PC-3 (cell line): ENCODE results near the gene PAIP2. TPM values are rescaled to one million over a fixed set of nuclear protein-coding genes. Genes with fewer than 3 reads are reported as not detected.

Experiments
- ATAC-seq: fragments of 200-7000 bp; cut with Tn5 transposase; 2 replicates; pipeline ENCODE4 v1.9.1; 2020; ENCODE audit warnings: mild to moderate bottlenecking, moderate library complexity
- BruUV-seq: library from RNA; stranded (reverse); fragments of 400-500 nt; replicated peaks from 2 replicates; lab custom pipeline; 2021; lab: Mats Ljungman, UMichigan
- CTCF ChIA-PET: fragments of 300-600 bp; sonication (Branson Sonifier 250); formaldehyde crosslinking; loops from one replicate; lab custom pipeline; 2022; ENCODE audit warnings: antibody characterized with exemption; lab: Charles Lee
- POLR2A ChIA-PET: fragments of 300-600 bp; sonication (Branson Sonifier 250); formaldehyde crosslinking; loops from one replicate; lab custom pipeline; 2022; ENCODE audit warnings: antibody characterized with exemption; ENCODE audit not compliant: unreplicated experiment; lab: Charles Lee
- DNase-seq: peaks from one replicate; pipeline ENCODE4 v3.0.0-alpha.2; 2015
- H2AFZ ChIP-seq: fragments of 300-600 bp; sonication (generic); 2 replicates; pipeline ENCODE4 v1.6.0; 2016; ENCODE audit warnings: antibody characterized with exemption, low read length
- H3F3A ChIP-seq: fragments of 300-600 bp; sonication (generic); one replicate; pipeline ENCODE4 v1.6.0; 2017; ENCODE audit warnings: antibody characterized with exemption, low read length, control low read depth, mild to moderate bottlenecking; ENCODE audit not compliant: unreplicated experiment
- H3K27ac ChIP-seq: fragments of 300-600 bp; sonication (generic); 2 replicates; pipeline ENCODE4 v1.5.1; 2016; ENCODE audit warnings: mild to moderate bottlenecking, low read length
- H3K27me3 ChIP-seq: fragments of 300-600 bp; sonication (generic); 2 replicates; pipeline ENCODE4 v1.6.1; 2016; ENCODE audit warnings: low read length, mixed read lengths
- H3K36me3 ChIP-seq: fragments of 300-600 bp; sonication (generic); 2 replicates; pipeline ENCODE4 v1.6.1; 2016; ENCODE audit warnings: low read depth, mixed run types, low read length, mixed read lengths
- H3K4me1 ChIP-seq: fragments of 300-600 bp; sonication (generic); 2 replicates; pipeline ENCODE4 v1.5.1; 2016; ENCODE audit warnings: low read length; ENCODE audit not compliant: insufficient read depth
- H3K4me2 ChIP-seq: fragments of 300-600 bp; sonication (generic); 2 replicates; pipeline ENCODE4 v1.6.0; 2016; ENCODE audit warnings: low read length
- H3K4me3 ChIP-seq: fragments of 300-600 bp; sonication (generic); 2 replicates; pipeline ENCODE4 v1.5.1; 2016; ENCODE audit warnings: mild to moderate bottlenecking, low read length, mixed read lengths
- H3K79me2 ChIP-seq: fragments of 300-600 bp; sonication (generic); 2 replicates; pipeline ENCODE4 v1.6.1; 2017; ENCODE audit warnings: low read length, mixed read lengths
- H3K9ac ChIP-seq: fragments of 300-600 bp; sonication (generic); 2 replicates; pipeline ENCODE4 v1.6.0; 2016; ENCODE audit warnings: mild to moderate bottlenecking, low read length
- H3K9me2 ChIP-seq: fragments of 300-600 bp; sonication (generic); replicated peaks from 2 replicates; pipeline ENCODE4 v1.6.1; 2016; ENCODE audit warnings: mixed run types, low read length, mixed read lengths
- H3K9me3 ChIP-seq: fragments of 300-600 bp; sonication (generic); 2 replicates; pipeline ENCODE4 v1.6.1; 2016; ENCODE audit warnings: low read length, mixed read lengths
- H4K20me1 ChIP-seq: fragments of 300-600 bp; sonication (generic); 2 replicates; pipeline ENCODE4 v1.6.1; 2016; ENCODE audit warnings: low read length, mixed read lengths
- EZH2 ChIP-seq: fragments of 300-600 bp; sonication (generic); IDR thresholded peaks from one replicate; pipeline ENCODE4 v1.6.1; 2017; ENCODE audit warnings: antibody characterized with exemption, mild to moderate bottlenecking, low read length; ENCODE audit not compliant: unreplicated experiment
- EZH2phosphoT487 ChIP-seq: fragments of 300-600 bp; sonication (generic); IDR thresholded peaks from 2 replicates; pipeline ENCODE4 v1.6.1; 2018; ENCODE audit warnings: mild to moderate bottlenecking, antibody characterized with exemption, low read length, borderline replicate concordance
- intact Hi-C: fragments of 100-400 bp; cut with micrococcal nuclease; formaldehyde crosslinking; loops from 2 replicates; pipeline ENCODE4 v1.9.0; 2023
- total RNA-seq: library from RNA; depleted of rRNA; stranded (reverse); fragments of >200 nt; gene quantifications from 2 replicates; pipeline ENCODE4 v1.2.3, GENCODE V29; 2014
- TF ChIP-seq, protein P1 (sequence below): fragments of 300-600 bp; sonication (generic); conservative IDR thresholded peaks from 2 replicates; pipeline ENCODE4 v1.5.1; 2017; ENCODE audit warnings: antibody characterized with exemption, low read depth, mild to moderate bottlenecking, low read length

The PAIP2 gene
- total RNA-seq, 1 experiment from 2014 or later = 35.1 TPM

DNA sequence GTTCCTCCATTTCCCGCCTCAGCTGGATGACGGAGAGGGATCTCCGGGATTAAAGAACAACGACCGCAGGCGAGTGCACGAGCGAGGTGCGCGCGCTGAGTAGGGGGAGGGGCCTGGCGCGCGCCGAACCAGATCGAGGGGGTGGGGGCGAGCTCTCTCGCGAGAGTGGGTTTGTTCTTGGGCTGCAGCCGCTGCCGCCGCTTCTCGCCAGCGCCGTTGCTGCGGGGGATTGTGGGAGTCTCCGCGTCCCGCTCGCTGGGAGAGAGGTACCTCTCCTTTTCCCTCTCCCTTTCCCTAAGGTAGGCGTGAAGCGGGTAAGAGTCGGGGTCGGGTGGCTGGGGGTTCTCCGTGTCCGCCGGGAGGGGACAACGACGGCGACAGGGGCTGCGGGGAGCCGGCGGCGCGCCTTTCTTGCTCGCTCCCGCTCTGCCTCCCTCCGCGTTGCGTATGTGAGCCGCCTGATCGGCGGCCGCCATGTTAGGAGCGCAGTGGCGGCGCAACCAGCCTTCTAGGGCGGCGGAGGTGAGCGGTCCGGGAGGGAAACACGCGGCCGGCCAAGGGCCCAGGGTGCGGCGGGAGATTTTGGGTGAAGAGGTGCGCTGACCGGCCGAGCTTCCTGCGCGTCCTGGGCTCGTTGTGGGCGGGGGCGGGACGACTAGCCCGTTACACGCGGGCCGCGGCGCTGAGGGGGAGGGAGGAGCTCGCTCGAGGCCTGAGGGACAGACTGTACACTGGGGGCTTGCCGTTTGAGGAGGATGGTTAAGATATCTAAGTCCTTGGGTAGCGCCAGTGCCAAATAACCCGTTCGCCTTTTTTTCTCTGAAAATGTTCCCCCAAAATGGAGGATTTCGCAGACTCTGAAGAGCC is 47.9 kb upstream of the PAIP2 start, which contains the start of gene MATR3:
Gene MATR3 (plus strand): TSS at position 234 of the 867 bp plus-strand sequence. CDS start 13,676 bp downstream, outside the sequence.
- Histone ChIP-seq H3K9me2 (no peaks in the 10 kb centered on the region), H3K36me3 (0 out of 2 replicates have a peak, but pooled peaks cover 2% of the 10 kb centered on the region), H3K27ac (peak within 1 kb of the TSS; percentile 88), H3K9ac (peak within 1 kb of the TSS; percentile 100), H3K9me3 (no peaks in the 10 kb centered on the region), H3F3A (no peaks in the 10 kb centered on the region), H4K20me1 (peaks cover 44% of the 10 kb centered on the region), H3K4me1 (peaks cover 21% of the 10 kb centered on the region; the same call in 1 of the 2 replicates), H3K4me3 (peak within 1 kb of the TSS; percentile 97), H3K27me3 (no peaks in the 10 kb centered on the region), H3K79me2 (peaks cover 57% of the 10 kb centered on the region), H3K4me2 (peak within 1 kb of the TSS; percentile 85), H2AFZ (peak within 1 kb of the TSS; percentile 86)
- intact Hi-C loops = loop anchor here (2.0 kb wide), 1 partner anchor 47 kb away; the partner anchor contains the start of gene PAIP2
- ChIA-PET CTCF (interaction anchor here (0.6 kb wide), 1 partner anchor 48 kb away, joined by 3 read pairs; the partner anchor contains the start of gene PAIP2), POLR2A (interaction anchor here (0.5 to 1.1 kb wide), 9 partner anchors 11 to 714 kb away, joined by 3 to 17 read pairs (median 4); no protein-coding TSS in a partner anchor)
- TF ChIP-seq, protein P1, sequence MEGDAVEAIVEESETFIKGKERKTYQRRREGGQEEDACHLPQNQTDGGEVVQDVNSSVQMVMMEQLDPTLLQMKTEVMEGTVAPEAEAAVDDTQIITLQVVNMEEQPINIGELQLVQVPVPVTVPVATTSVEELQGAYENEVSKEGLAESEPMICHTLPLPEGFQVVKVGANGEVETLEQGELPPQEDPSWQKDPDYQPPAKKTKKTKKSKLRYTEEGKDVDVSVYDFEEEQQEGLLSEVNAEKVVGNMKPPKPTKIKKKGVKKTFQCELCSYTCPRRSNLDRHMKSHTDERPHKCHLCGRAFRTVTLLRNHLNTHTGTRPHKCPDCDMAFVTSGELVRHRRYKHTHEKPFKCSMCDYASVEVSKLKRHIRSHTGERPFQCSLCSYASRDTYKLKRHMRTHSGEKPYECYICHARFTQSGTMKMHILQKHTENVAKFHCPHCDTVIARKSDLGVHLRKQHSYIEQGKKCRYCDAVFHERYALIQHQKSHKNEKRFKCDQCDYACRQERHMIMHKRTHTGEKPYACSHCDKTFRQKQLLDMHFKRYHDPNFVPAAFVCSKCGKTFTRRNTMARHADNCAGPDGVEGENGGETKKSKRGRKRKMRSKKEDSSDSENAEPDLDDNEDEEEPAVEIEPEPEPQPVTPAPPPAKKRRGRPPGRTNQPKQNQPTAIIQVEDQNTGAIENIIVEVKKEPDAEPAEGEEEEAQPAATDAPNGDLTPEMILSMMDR = no peak
- TF ChIP-seq EZH2phosphoT487 (no peak), EZH2 (no peak)
- ATAC-seq (peak; percentile 88), DNase-seq (peak; percentile 91)
- BruUV-seq = TSS peak; percentile 92

DNA sequence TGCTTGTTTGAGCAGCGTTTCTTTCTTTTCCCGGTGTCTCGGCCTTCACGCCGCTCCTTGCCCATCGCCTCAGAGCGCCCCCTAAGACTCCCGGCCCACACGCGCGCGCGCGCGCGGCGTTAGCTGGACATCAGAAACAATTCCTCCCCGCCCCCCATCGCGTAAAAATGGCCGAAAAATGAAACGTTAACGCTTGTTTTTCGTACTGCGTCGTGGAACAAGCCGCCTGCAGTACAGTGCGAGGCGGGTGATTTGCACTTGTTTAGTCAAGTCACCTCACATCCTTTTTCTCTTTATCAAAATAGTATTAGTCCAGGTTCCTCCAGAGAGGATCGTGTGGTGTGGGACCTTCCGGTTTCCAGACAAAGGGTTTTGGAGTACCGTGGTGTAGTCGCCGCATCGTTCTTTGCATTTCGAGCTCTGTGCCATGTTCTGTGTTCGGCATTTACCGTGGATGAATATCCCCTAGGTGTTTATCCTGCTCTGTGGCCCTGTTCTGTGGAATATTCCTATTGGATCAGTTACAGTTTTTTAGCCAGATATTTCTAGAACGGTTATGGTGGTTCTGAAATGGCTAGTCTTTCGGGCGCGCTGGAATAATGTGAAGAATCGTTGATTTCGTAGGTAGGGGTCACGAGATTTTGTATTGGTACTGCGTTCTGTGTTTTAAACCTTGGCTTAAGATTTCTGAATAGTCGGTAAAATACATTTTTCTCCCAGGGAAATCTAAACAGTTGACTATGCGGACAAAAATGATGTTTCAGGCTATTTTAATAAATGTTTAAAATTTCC is 47.1 kb upstream of the PAIP2 start:
- peaks cover 53% of the 10 kb centered on the region for H4K20me1 ChIP-seq
- peak; percentile 55 for DNase-seq

More for the DNA sequence above, 47.1 kb upstream of the PAIP2 start:
- H3K9ac ChIP-seq = peak overlapping the region; percentile 100
- ChIA-PET CTCF (no interaction called here), POLR2A (interaction anchor here (0.6 to 1.1 kb wide), 3 partner anchors 14 to 97 kb away, joined by 3 to 4 read pairs (median 3); no protein-coding TSS in a partner anchor)
- ATAC-seq = peak; percentile 44
- BruUV-seq = TSS peak; percentile 28
- no peaks in the 10 kb centered on the region for H3K9me3 ChIP-seq
- peak overlapping the region; percentile 97 for H3K4me3 ChIP-seq
- H3K27ac ChIP-seq = peak overlapping the region; percentile 88
- H3K4me2 ChIP-seq = peak overlapping the region; percentile 85
- no peaks in the 10 kb centered on the region for H3F3A ChIP-seq
- no peak for TF ChIP-seq EZH2
- TF ChIP-seq, protein P1 = peak; percentile 49
- intact Hi-C loops = no loop called here
- H3K79me2 ChIP-seq = peaks cover 66% of the 10 kb centered on the region
- H3K36me3 ChIP-seq = 0 out of 2 replicates have a peak, but pooled peaks cover 5% of the 10 kb centered on the region
- H3K9me2 ChIP-seq = no peaks in the 10 kb centered on the region
- H3K4me1 ChIP-seq = peaks cover 21% of the 10 kb centered on the region; the same call in 1 of the 2 replicates
- no peaks in the 10 kb centered on the region for H3K27me3 ChIP-seq
- peak overlapping the region; percentile 70; the same call in 1 of the 2 replicates for H2AFZ ChIP-seq
